MM.1S (cell line): ENCODE measurements around the gene PSAT1.

Experiments used
- CTCF ChIP-seq: fragments of 300-600 bp; sonication (generic); IDR thresholded peaks from 2 replicates; pipeline ENCODE4 v1.5.1; 2016; ENCODE audit warnings: antibody characterized with exemption, low read length, mixed read lengths
- EZH2 ChIP-seq: fragments of 300-600 bp; sonication (generic); optimal IDR thresholded peaks from 2 replicates; pipeline ENCODE3; 2017; ENCODE audit warnings: low read depth, mild to moderate bottlenecking, antibody characterized with exemption, low read length, mixed read lengths
- EZH2phosphoT487 ChIP-seq: fragments of 300-600 bp; sonication (generic); IDR thresholded peaks from 2 replicates; pipeline ENCODE4 v1.6.1; 2018; ENCODE audit warnings: antibody characterized with exemption, low read length

- TF ChIP-seq EZH2phosphoT487 (no peak), EZH2 (no peak), CTCF (no peak)
These were observed 69.9 kb downstream of the PSAT1 start for GRCh38 chr9:78366827-78367226.
